ENCODE data around the gene CTCFL.

- TF ChIP-seq CTCF (IDR thresholded peaks at IDR 0.05) (no peak), POLR2A (IDR thresholded peaks at IDR 0.05) (no peak)
Observed at GRCh38 chr20:57557926-57558613, 33.1 kb upstream of the CTCFL start.
